ENCODE measurements around the gene DPP6. TPM values are rescaled to one million over a fixed set of nuclear protein-coding genes. Genes with fewer than 3 reads are reported as not detected.

Gene DPP6
- total and polyA plus RNA-seq, 2 of the 8 experiments (the other 6 are each of a cell fraction or from before 2014, with no cell fraction given): 4.7 to 6.8 TPM

GRCh38 chr7:154684666-154685563 lies 632.7 kb downstream of the DPP6 start (continued):
- TF ChIP-seq CHD7 (IDR thresholded peaks at IDR 0.05; ENCODE audit: insufficient replicate concordance, low read length) (no peak), SP2 (IDR thresholded peaks at IDR 0.05; ENCODE audit: low read length) (no peak), TAF7 (optimal IDR thresholded peaks at IDR 0.05; ENCODE audit: borderline replicate concordance, low read depth, low read length) (no peak), KDM5A (IDR thresholded peaks at IDR 0.05; ENCODE audit: low read length) (no peak), CTCF (IDR thresholded peaks at IDR 0.05; ENCODE audit: control extremely low read depth in 1 of 3, insufficient read depth in 1 of 3, low read depth in 1 of 3, low read length in 3 of 3) (no peak), CHD1 (IDR thresholded peaks at IDR 0.05; ENCODE audit: low read depth, low read length) (no peak)
